Lower lobe of right lung (tissue), 2 donors: ENCODE data around the gene CABLES2. TPM values are rescaled to one million over a fixed set of nuclear protein-coding genes. Genes with fewer than 3 reads are reported as not detected.
A peak's percentile ranks its signal among the peaks of the same experiment; 100 is the strongest.

ENCODE experiments used
- ATAC-seq, 2 donors: fragments of 200-7000 bp; cut with Tn5 transposase; one replicate each; pipeline ENCODE4 v1.9.1; 2020 to 2022; ENCODE audit warnings: mild to moderate bottlenecking in 2 of 2, moderate library complexity in 2 of 2
- DNase-seq: peaks from one replicate; pipeline ENCODE4 v3.0.0-alpha.2; 2020
- H3K27ac ChIP-seq: fragments of 200-600 bp; one replicate; pipeline ENCODE4 v1.8.0; 2022
- H3K27me3 ChIP-seq: fragments of 200-600 bp; one replicate; pipeline ENCODE4 v1.8.0; 2022; ENCODE audit warnings: low read depth
- H3K36me3 ChIP-seq: fragments of 200-600 bp; one replicate; pipeline ENCODE4 v1.8.0; 2022; ENCODE audit warnings: mild to moderate bottlenecking
- H3K4me1 ChIP-seq: fragments of 200-600 bp; one replicate; pipeline ENCODE4 v1.8.0; 2022
- H3K4me3 ChIP-seq: fragments of 200-600 bp; one replicate; pipeline ENCODE4 v1.8.0; 2022; ENCODE audit warnings: mild to moderate bottlenecking
- H3K9me3 ChIP-seq: fragments of 200-600 bp; one replicate; pipeline ENCODE4 v1.8.0; 2022
- intact Hi-C: fragments of 100-400 bp; cut with DNase I; formaldehyde crosslinking; loops from one replicate; pipeline ENCODE4 v1.11.0; 2022
- total RNA-seq: library from RNA; stranded (reverse); fragmentation: NEBNext Ultra II Directional; extraction: Animal tissue kit (Norgen Biotek cat#: 25700); gene quantifications from one replicate; pipeline ENCODE4 v1.2.1, GENCODE V29; 2021
- TF ChIP-seq, protein P1 (sequence below): fragments of 200-600 bp; IDR thresholded peaks from one replicate; pipeline ENCODE4 v1.8.0; 2022; ENCODE audit warnings: antibody characterized with exemption, mild to moderate bottlenecking
- donor health status: DM: no; HTN: yes; CAD: no; lungs with severe emphysema.

CABLES2 gene
- total RNA-seq, 1 donor from 2014 or later, result 4.5 TPM

DNA sequence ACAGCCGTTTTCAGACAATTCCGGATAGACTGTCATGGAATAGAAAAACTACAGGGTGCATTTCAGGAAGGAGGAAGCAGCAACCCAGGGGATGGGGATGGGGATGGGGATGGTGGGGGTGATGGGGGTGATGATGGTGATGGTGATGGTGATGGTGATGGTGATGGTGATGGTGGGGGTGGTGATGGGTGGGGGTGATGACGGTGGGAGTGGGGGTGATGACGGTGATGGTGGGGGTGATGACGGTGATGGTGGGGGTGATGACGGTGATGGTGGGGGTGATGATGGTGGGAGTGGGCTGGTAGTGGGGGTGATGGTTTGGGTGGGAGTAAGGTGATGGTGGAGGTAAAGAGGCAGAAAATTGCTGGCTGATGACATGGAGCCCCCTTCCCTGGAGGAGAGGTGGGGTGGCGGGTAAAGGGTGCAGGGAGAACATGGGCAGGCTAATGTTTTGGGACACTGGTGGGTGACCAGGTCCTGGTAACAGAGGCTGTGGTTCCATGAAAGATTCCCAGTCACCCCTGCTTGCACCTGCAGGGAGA lies 57.5 kb downstream of the CABLES2 start:
- Histone ChIP-seq H3K36me3 (peaks cover 66% of the 10 kb centered on the region), H3K27ac (peak overlapping the region; percentile 65)
- intact Hi-C loops, result no loop called here

GRCh38 chr20:62348604-62349003 lies 58.5 kb downstream of the CABLES2 start:
- DNase-seq (no peak), ATAC-seq (no peak)
- Histone ChIP-seq H3K27me3 (no peaks in the 10 kb centered on the region), H3K4me1 (peaks cover 13% of the 10 kb centered on the region), H3K4me3 (no peak overlapping the region), H3K9me3 (peaks cover 6% of the 10 kb centered on the region), H3K27ac (no peak overlapping the region), H3K36me3 (peaks cover 75% of the 10 kb centered on the region)
- TF ChIP-seq, protein P1, sequence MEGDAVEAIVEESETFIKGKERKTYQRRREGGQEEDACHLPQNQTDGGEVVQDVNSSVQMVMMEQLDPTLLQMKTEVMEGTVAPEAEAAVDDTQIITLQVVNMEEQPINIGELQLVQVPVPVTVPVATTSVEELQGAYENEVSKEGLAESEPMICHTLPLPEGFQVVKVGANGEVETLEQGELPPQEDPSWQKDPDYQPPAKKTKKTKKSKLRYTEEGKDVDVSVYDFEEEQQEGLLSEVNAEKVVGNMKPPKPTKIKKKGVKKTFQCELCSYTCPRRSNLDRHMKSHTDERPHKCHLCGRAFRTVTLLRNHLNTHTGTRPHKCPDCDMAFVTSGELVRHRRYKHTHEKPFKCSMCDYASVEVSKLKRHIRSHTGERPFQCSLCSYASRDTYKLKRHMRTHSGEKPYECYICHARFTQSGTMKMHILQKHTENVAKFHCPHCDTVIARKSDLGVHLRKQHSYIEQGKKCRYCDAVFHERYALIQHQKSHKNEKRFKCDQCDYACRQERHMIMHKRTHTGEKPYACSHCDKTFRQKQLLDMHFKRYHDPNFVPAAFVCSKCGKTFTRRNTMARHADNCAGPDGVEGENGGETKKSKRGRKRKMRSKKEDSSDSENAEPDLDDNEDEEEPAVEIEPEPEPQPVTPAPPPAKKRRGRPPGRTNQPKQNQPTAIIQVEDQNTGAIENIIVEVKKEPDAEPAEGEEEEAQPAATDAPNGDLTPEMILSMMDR, result no peak
- intact Hi-C loops, result no loop called here

More for the DNA sequence above, 57.5 kb downstream of the CABLES2 start:
- no peaks in the 10 kb centered on the region for H3K27me3 ChIP-seq
- no peak for ATAC-seq
- TF ChIP-seq, protein P1, result no peak
- no peak overlapping the region for H3K4me3 ChIP-seq
- no peak for DNase-seq
- H3K9me3 ChIP-seq, result peaks cover 6% of the 10 kb centered on the region
- peaks cover 20% of the 10 kb centered on the region for H3K4me1 ChIP-seq

- TF ChIP-seq, protein P1, result no peak
- peaks cover 8% of the 10 kb centered on the region for H3K4me1 ChIP-seq
- ATAC-seq, result no peak
- H3K4me3 ChIP-seq, result no peak overlapping the region
- H3K36me3 ChIP-seq, result peaks cover 72% of the 10 kb centered on the region
- peaks cover 6% of the 10 kb centered on the region for H3K9me3 ChIP-seq
- no peak overlapping the region for H3K27ac ChIP-seq
- DNase-seq, result no peak
- intact Hi-C loops, result no loop called here
- no peaks in the 10 kb centered on the region for H3K27me3 ChIP-seq
Observed at GRCh38 chr20:62347445-62347844, 59.6 kb downstream of the CABLES2 start.

- peaks cover 8% of the 10 kb centered on the region for H3K4me1 ChIP-seq
- TF ChIP-seq, protein P1, result no peak
- no peak overlapping the region for H3K27ac ChIP-seq
- intact Hi-C loops, result no loop called here
- no peak for ATAC-seq
- H3K4me3 ChIP-seq, result no peak overlapping the region
- peaks cover 68% of the 10 kb centered on the region for H3K36me3 ChIP-seq
- H3K9me3 ChIP-seq, result peaks cover 6% of the 10 kb centered on the region
- H3K27me3 ChIP-seq, result no peaks in the 10 kb centered on the region
- no peak for DNase-seq
Observed at GRCh38 chr20:62347151-62347404, 60.0 kb downstream of the CABLES2 start.

DNA sequence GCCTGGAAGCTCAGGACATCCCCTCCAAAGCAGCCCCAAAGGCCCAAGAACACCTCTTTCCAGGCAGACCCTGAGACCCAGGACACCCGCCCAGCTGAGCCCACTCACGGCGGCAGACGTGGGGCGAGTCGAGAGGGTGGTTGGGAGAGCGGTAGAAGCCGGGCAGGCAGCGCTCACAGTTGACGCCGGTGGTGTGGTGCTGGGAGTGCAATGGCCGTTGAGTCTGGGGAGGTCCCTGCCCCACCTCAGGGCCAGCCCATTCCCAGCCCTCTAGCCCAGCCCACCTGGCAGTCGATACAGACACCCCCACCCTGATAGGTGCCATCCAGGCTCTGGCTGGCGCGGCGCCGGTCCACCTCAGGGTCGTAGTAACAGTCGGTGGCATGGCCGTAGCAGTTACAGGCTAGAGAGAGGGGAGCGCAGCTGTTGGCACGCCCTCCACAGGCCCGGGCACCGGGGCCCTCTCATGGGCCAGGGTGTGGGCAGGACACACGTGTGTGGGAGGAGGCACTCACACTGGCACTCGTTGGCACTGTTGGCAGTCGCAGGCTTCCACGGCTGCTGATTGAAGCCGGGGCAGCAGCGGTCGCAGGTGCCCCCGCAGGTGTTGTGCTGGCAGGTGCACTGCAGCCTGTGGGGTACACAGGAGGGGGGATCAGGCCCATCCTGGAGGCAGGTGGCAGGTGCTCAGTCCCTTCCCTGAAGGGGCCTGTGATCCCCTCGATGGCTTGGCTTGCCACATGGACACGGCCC lies 60.5 kb downstream of the CABLES2 start:
- ATAC-seq (no peak), DNase-seq (no peak)
- Histone ChIP-seq H3K27ac (no peak overlapping the region), H3K4me1 (peaks cover 8% of the 10 kb centered on the region), H3K27me3 (no peaks in the 10 kb centered on the region), H3K9me3 (peaks cover 6% of the 10 kb centered on the region), H3K4me3 (no peak overlapping the region), H3K36me3 (peaks cover 67% of the 10 kb centered on the region)
- TF ChIP-seq, protein P1, result no peak
- intact Hi-C loops, result no loop called here
